HEK293T (cell line): Measurements from ENCODE around the gene ATG14.

Experiments used
- ARNT ChIP-seq: fragments of 450-650 bp; IDR thresholded peaks from 2 replicates; pipeline ENCODE4 v1.6.1; 2017; ENCODE audit warnings: mild to moderate bottlenecking
- BHLHE40 ChIP-seq: fragments of 450-650 bp; IDR thresholded peaks from 2 replicates; pipeline ENCODE4 v1.6.1; 2016; ENCODE audit warnings: mild to moderate bottlenecking, moderate library complexity, borderline replicate concordance
- CTBP1 ChIP-seq: fragments of 450-650 bp; IDR thresholded peaks from 2 replicates; pipeline ENCODE4 v1.6.1; 2016; ENCODE audit warnings: borderline replicate concordance
- ELF4 ChIP-seq: fragments of 450-650 bp; IDR thresholded peaks from 2 replicates; pipeline ENCODE4 v1.6.1; 2017; ENCODE audit warnings: antibody characterized with exemption
- FOXA1 ChIP-seq: fragments of 450-650 bp; IDR thresholded peaks from 2 replicates; pipeline ENCODE4 v1.6.1; 2016; ENCODE audit warnings: mild to moderate bottlenecking
- FOXK2 ChIP-seq: fragments of 450-650 bp; IDR thresholded peaks from 2 replicates; pipeline ENCODE4 v1.6.1; 2016; ENCODE audit warnings: mild to moderate bottlenecking
- FOXM1 ChIP-seq: fragments of 450-650 bp; IDR thresholded peaks from 2 replicates; pipeline ENCODE4 v1.6.1; 2017; ENCODE audit warnings: mild to moderate bottlenecking, borderline replicate concordance
- HDGF ChIP-seq: fragments of 450-650 bp; IDR thresholded peaks from 2 replicates; pipeline ENCODE4 v1.6.1; 2017; ENCODE audit warnings: antibody characterized with exemption, borderline replicate concordance
- LEF1 ChIP-seq: fragments of 450-650 bp; IDR thresholded peaks from 2 replicates; pipeline ENCODE4 v1.6.1; 2017; ENCODE audit warnings: mild to moderate bottlenecking, borderline replicate concordance
- PKNOX1 ChIP-seq: fragments of 450-650 bp; IDR thresholded peaks from 2 replicates; pipeline ENCODE4 v1.6.1; 2016
- SP1 ChIP-seq: fragments of 450-650 bp; IDR thresholded peaks from 2 replicates; pipeline ENCODE4 v1.6.1; 2017
- SUZ12 ChIP-seq: fragments of 450-650 bp; IDR thresholded peaks from 2 replicates; pipeline ENCODE4 v1.6.1; 2016; ENCODE audit warnings: mild to moderate bottlenecking
- TARDBP ChIP-seq: fragments of 450-650 bp; IDR thresholded peaks from 2 replicates; pipeline ENCODE4 v1.6.1; 2016
- ZNF384 ChIP-seq: fragments of 450-650 bp; IDR thresholded peaks from 2 replicates; pipeline ENCODE4 v1.6.1; 2016

GRCh38 chr14:55316564-55316963 is 95.1 kb downstream of the ATG14 start:
- TF ChIP-seq CTBP1, result no peak
- no peak for TF ChIP-seq FOXM1
- TF ChIP-seq LEF1, result no peak
- no peak for TF ChIP-seq BHLHE40
- TF ChIP-seq SP1, result no peak
- no peak for TF ChIP-seq HDGF
- no peak for TF ChIP-seq FOXA1
- no peak for TF ChIP-seq SUZ12
- no peak for TF ChIP-seq FOXK2
- TF ChIP-seq PKNOX1, result no peak
- TF ChIP-seq TARDBP, result no peak
- no peak for TF ChIP-seq ZNF384
- TF ChIP-seq ARNT, result no peak
- no peak for TF ChIP-seq ELF4
